Thyroid gland (tissue), 4 donors: Measurements from ENCODE around the gene COX5B.

ENCODE experiments used
- CTCF ChIP-seq, 6 experiments: fragments of 200-600 bp in 3 of 6; fragments of 450-650 bp in 3 of 6; sonication (generic) in 3 of 6; IDR thresholded peaks; one replicate each; pipeline ENCODE4 v1.5.1; 2016 to 2019; ENCODE audit warnings: antibody characterized with exemption in 6 of 6, mild to moderate bottlenecking in 2 of 6, inconsistent platforms in 1 of 6, moderate library complexity in 1 of 6
- POLR2A ChIP-seq, 2 donors: fragments of 450-650 bp; IDR thresholded peaks; one replicate each; pipeline ENCODE4 v1.6.1; 2017; ENCODE audit warnings: antibody characterized with exemption in 2 of 2, mild to moderate bottlenecking in 2 of 2, moderate library complexity in 1 of 2

- TF ChIP-seq CTCF (IDR thresholded peaks at IDR 0.05) (no peak), POLR2A (IDR thresholded peaks at IDR 0.05) (no peak)
Observed at GRCh38 chr2:97660775-97661389, 15.0 kb downstream of the COX5B start.
